Raji (cell line): ENCODE results near the gene MCCD1.

ENCODE experiments used
- POLR2A ChIP-seq: IDR thresholded peaks from 2 replicates; pipeline ENCODE4 v1.6.1; 2011; ENCODE audit warnings: low read depth, low read length, control low read depth; ENCODE audit not compliant: insufficient read depth

Gene MCCD1

GRCh38 chr6:31513456-31514165 is 15.2 kb upstream of the MCCD1 start:
- TF ChIP-seq POLR2A: no peak

DNA sequence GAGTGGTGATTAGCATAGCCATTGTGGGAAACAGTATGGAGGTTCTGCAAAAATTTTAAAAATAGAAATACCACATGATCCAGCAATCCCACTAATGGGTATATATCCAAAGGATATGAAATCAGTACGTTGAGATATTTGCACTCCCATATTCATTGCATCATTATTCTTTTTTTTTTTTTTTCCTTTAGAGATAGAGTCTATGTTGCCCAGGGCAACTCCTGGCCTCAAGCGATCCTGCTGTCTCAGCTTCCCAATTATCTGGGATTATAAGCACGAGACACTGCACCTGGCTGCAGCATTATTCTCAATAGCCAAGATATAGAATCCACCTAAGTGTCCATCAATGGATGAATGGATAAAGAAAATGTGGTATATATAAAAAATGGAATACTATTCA is 6.9 kb upstream of the MCCD1 start:
- TF ChIP-seq POLR2A: no peak

DNA sequence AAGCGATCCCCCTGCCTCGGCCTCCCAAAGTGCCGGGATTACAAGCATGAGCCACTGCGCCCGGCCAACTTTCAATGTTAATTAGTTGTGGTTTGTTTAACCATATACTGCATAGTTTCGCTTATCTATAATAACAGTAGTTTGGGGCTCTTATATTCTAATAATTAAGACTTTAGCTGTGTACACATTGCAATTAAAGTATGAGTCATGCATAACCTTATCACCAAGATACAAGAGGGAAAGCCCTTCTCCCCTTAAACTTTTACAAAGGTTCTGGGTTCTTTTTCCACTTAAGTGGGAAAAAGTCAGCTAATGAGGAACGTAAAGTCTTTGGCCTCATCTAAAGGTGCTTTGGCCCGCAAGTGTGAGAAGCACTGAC is 3.2 kb upstream of the MCCD1 start:
- no peak for TF ChIP-seq POLR2A

- no peak for TF ChIP-seq POLR2A
Measured at GRCh38 chr6:31525932-31526591, 2.7 kb upstream of the MCCD1 start.

DNA sequence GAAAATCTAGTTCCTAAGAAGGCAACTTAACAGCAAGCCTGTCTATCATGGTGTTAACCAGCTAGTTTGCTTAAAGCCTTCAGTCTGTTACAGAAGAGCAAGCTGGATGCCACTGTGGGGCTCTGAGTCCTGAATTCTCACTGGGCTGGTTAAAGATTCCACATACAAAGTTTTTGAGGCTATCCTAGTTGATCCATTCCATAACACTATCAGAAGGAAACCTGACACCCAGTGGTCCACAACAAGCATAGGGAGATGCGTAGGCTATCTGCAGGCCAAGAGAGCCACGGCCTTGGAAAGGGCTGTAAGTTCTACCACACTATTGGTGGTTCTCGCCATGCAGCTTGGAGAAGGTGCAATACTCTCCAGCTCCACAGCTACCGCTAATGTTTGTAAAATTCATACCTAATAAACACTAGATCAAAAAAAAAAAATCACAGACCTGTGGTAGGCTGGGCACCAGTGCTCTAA is 420 bp upstream of the MCCD1 start:
- TF ChIP-seq POLR2A: no peak

DNA sequence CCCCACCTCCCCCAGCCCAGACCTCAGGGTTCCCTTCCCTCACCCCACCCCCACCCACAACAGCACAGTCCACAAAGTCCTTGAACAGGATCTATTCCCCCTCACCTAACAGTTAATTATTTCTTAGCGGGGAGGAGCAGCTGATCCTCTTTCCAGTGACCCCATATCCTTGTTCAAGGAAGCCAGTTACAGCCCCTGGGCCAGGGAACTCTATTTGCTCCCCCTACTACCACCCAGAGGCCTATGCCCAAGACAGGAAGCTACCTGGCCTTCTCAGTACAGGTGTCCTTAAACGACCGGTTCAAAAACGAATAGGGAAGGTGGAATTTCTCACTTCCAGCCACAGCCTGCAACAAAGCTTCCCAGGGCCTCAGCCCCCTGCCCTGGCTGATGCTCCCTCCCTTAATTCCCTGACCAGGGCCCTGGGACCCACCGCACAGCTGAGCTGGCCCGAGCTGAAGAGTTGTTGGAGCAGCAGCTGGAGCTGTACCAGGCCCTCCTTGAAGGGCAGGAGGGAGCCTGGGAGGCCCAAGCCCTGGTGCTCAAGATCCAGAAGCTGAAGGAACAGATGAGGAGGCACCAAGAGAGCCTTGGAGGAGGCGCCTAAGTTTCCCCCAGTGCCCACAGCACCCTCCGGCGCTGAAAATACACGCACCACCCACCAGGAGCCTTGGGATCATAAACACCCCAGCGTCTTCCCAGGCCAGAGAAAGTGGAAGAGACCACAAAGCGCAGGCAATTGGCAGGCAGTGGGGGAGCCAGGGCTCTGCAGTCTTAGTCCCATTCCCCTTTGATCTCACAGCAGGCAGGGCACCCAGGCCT is 778 bp downstream of the MCCD1 start:
- TF ChIP-seq POLR2A: no peak

DNA sequence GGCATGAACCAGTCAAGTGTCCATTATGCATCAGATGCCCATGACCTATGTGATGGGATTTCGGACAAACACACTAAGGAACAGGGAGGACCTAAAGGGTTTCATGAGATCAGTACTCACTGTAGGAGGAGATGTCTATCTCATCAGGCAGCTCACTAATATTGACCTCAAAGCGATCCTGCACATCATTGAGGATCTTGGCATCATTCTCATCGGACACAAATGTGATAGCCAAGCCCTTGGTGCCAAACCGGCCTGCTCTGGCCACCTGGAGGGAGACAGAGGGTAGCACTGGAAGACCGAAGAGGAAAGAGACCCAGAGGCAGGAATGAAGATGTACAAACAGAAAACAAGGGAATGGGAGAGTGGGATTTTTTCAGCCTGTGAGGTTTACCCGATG is 1.9 kb downstream of the MCCD1 start:
- TF ChIP-seq POLR2A: no peak

GRCh38 chr6:31531162-31531561 is 2.4 kb downstream of the MCCD1 start:
- no peak for TF ChIP-seq POLR2A

GRCh38 chr6:31531771-31532643 is 3.2 kb downstream of the MCCD1 start:
- no peak for TF ChIP-seq POLR2A

- TF ChIP-seq POLR2A: no peak
Measured at GRCh38 chr6:31532644-31533454, 4.1 kb downstream of the MCCD1 start.

DNA sequence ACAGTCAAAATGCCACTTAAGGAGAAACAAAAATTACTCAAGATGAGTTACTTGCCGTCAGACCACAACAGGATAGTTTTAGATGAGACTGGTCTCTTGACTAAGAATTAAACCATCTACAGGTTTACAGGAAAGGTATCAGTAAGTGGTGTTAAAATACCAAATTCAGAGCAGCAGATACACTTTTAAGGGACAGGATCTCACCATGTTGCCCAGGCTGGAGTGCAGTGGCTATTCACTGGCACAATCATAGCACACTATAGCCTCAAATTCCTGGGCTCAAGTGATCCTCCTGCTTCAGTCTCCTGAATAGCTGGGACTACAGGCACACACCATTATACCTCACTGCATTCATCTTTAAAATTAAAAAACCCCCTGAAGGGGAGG is 4.7 kb downstream of the MCCD1 start:
- TF ChIP-seq POLR2A: no peak

DNA sequence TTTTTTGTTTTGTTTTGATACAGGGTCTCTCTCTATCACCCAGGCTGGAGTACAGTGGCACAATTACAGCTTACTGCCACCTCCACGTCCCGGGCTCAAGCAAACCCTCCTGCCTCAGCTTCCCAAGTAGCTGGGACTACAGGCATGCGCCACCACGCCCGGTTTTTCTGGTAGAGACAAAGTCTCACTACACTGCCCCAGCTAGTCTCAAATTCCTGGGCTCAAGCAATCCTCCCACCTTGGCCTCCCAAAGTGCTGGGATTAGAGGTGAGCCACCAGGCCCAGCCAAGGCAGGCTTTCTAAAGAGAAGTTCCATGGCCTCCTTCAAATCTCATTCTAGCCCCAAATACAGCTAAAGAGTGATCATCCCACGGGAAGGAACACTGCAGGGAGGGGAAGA is 5.2 kb downstream of the MCCD1 start:
- TF ChIP-seq POLR2A: no peak

DNA sequence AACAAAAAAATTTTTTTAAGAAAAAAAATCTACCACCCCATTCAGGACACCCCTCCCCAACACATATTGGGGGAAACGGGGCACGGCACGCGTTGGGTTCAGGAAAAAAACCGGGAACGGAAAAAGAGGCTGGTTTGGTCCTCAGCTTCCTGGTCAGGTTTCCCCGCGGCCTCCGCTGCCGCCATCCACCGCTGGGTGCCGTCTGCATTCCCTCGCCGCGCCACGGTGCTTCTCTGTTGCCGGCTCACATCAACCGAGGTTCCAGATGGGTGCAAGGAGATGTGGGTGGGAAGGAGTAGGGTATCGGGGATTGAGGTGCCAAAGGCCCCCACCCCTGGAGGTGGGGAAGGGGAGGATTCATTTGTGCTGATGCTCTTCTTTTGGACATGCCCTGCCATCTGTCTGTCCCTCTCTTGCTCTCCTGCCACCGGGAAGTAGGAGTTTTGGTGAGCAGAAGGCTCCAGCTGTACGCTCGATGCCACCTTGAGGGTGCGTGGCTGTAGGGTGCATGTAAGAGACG is 5.8 kb downstream of the MCCD1 start:
- no peak for TF ChIP-seq POLR2A
